ENCODE measurements around the gene MOGAT1.
A peak's percentile ranks its signal among the peaks of the same experiment; 100 is the strongest.

MOGAT1 gene

DNA sequence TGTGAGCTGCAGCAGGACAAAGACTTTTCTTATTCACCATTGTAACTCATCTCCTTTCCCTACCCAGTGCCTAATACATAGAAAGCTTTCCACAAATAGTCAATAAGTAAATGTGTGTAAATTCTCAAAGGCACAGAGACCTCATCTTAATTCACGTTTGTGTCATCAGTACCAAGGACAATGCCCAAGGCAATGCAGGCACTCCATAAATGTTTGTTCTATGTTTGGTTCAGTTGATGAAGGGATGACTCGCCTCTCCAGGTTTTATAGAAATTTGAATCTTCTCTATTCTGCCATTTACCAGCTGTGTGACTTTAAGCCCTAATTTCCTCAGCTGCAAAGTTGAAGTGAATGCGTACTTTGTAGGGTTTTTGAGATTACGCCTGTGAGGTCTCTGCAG, 2.1 kb upstream of the MOGAT1 start:
- no peak overlapping the region for H3K4me3 ChIP-seq (ENCODE audit: low read length)
- TF ChIP-seq, protein P1, sequence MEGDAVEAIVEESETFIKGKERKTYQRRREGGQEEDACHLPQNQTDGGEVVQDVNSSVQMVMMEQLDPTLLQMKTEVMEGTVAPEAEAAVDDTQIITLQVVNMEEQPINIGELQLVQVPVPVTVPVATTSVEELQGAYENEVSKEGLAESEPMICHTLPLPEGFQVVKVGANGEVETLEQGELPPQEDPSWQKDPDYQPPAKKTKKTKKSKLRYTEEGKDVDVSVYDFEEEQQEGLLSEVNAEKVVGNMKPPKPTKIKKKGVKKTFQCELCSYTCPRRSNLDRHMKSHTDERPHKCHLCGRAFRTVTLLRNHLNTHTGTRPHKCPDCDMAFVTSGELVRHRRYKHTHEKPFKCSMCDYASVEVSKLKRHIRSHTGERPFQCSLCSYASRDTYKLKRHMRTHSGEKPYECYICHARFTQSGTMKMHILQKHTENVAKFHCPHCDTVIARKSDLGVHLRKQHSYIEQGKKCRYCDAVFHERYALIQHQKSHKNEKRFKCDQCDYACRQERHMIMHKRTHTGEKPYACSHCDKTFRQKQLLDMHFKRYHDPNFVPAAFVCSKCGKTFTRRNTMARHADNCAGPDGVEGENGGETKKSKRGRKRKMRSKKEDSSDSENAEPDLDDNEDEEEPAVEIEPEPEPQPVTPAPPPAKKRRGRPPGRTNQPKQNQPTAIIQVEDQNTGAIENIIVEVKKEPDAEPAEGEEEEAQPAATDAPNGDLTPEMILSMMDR (IDR thresholded peaks at IDR 0.05; ENCODE audit: insufficient read depth, low read depth, low read length, missing control alignments), result no peak
- DNase-seq (ENCODE audit: low read depth), result peak; percentile 23

DNA sequence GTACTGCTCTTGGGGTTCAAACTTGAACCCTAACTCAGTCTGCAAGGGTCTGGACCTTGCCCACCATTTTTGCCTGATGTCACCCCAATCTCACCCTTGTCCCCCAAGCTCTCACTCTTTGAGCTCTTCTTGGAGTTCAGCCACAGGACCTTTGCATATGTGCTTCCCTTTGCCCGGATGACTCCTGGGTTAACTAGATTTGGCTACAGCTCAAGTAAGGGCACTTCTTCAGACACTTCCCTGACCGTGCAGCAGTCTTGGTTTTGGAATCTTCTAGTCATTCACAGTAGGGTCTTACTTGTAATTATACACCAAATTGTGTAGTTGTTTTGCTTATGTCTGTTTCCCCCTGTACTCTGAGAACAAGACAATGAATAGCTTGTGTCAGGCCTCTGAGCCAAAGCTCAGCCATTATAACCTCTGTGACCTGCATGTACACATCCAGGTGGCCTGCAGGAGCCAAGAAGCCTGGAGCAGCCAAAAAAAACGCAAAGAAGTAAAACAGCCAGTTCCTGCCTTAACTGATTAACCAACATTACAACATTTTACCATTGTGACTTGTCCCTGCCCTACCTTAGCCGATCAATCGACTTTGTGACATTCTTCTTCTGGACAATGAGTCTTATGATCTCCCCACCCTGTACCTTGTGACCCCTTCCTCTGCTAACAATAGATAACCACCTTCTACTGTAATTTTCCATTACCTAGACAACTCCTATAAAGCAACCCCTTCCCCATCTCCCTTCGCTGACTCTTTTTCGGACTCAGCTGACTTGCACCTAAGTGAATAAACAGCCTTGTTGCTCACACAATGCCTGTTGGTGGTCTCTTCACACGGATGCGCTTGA, 1.0 kb upstream of the MOGAT1 start:
- DNase-seq (ENCODE audit: low read depth), result no peak
- H3K4me3 ChIP-seq (ENCODE audit: low read length), result no peak overlapping the region
- TF ChIP-seq, protein P1 (IDR thresholded peaks at IDR 0.05; ENCODE audit: insufficient read depth, low read depth, low read length, missing control alignments), result no peak

GRCh38 chr2:222672068-222672401, 577 bp downstream of the MOGAT1 start:
- peak overlapping the region; percentile 42 for H3K4me3 ChIP-seq (ENCODE audit: low read length)
- TF ChIP-seq, protein P1 (IDR thresholded peaks at IDR 0.05; ENCODE audit: insufficient read depth, low read depth, low read length, missing control alignments), result no peak
- DNase-seq (ENCODE audit: low read depth), result peak; percentile 43

DNA sequence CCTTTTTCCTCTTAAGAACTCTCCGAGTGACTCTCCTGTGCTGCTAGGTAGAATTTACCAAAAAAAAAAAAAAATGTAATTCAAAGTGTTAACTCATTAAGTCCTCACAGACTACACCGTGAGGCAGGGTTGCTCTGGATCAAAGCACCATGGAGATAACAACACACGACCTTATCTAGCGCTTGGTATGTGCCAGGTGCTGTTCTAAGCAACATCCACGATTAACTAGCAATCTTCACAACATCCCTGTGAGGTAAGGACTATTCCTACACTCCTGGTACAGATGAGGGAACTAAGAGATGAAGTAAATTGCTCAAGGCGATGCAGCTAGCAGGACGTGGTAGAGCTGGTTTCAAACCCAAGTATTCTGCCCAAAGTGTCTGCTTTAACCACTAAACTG, 1.8 kb downstream of the MOGAT1 start:
- TF ChIP-seq, protein P1 (IDR thresholded peaks at IDR 0.05; ENCODE audit: insufficient read depth, low read depth, low read length, missing control alignments), result no peak
- DNase-seq (ENCODE audit: low read depth), result no peak
- H3K4me3 ChIP-seq (ENCODE audit: low read length), result no peak overlapping the region

DNA sequence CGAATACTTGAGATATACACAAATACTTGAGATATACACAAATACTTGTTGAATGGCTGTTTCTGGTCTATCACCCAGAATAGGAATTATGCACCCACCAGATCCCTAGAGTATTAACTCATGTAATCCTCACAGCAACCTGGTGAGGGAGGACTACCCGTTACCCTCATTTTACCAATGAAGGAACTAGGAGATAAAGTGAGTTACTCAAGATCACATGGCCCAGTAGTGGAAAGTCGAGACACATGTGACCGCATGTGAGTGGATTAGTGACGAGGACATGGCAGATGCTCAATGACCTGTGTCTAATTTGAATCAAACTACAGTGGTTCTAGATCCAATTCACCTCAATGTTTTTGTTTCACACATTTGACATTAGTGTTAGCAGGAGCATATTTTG, 2.4 kb downstream of the MOGAT1 start:
- TF ChIP-seq, protein P1 (IDR thresholded peaks at IDR 0.05; ENCODE audit: insufficient read depth, low read depth, low read length, missing control alignments), result no peak
- no peak overlapping the region for H3K4me3 ChIP-seq (ENCODE audit: low read length)
- no peak for DNase-seq (ENCODE audit: low read depth)

- no peak overlapping the region for H3K4me3 ChIP-seq (ENCODE audit: low read length)
- TF ChIP-seq, protein P1 (IDR thresholded peaks at IDR 0.05; ENCODE audit: insufficient read depth, low read depth, low read length, missing control alignments), result no peak
These were observed 6.5 kb downstream of the MOGAT1 start for GRCh38 chr2:222677981-222678380.

GRCh38 chr2:222683805-222684204, 12.3 kb downstream of the MOGAT1 start:
- DNase-seq (ENCODE audit: low read depth), result no peak
- TF ChIP-seq, protein P1 (IDR thresholded peaks at IDR 0.05; ENCODE audit: insufficient read depth, low read depth, low read length, missing control alignments), result no peak
- no peak overlapping the region for H3K4me3 ChIP-seq (ENCODE audit: low read length)

More at GRCh38 chr2:222677981-222678380, 6.5 kb downstream of the MOGAT1 start:
- DNase-seq (ENCODE audit: low read depth), result peak; percentile 24

All from epithelial cell of esophagus (primary cell).